K562 (cell line): Measurements from ENCODE around the gene GGA2. TPM values are rescaled to one million over a fixed set of nuclear protein-coding genes. Genes with fewer than 3 reads are reported as not detected.

Experiments
- CBX1 ChIP-seq: sonication (generic); IDR thresholded peaks from 2 replicates; pipeline ENCODE4 v1.6.1; 2016; ENCODE audit warnings: antibody characterized with exemption, low read depth, mild to moderate bottlenecking
- CHCHD3 ChIP-seq: fragments of 250-450 bp; sonication (Bioruptor Pico); IDR thresholded peaks from 2 replicates; pipeline ENCODE4 v2.1.2; 2022; ENCODE audit warnings: mild to moderate bottlenecking
- EP400 ChIP-seq: fragments of 450-650 bp; IDR thresholded peaks from 2 replicates; pipeline ENCODE4 v1.6.1; 2017; ENCODE audit warnings: antibody characterized with exemption, mild to moderate bottlenecking, moderate library complexity
- ESRRB ChIP-seq: fragments of 250-450 bp; sonication (Bioruptor Pico); IDR thresholded peaks from 2 replicates; pipeline ENCODE4 v1.5.0; 2020; ENCODE audit warnings: mild to moderate bottlenecking, moderate library complexity, borderline replicate concordance
- ETV6 ChIP-seq, 3 experiments: fragments of 150-350 bp in 1 of 3; sonication (generic) in 1 of 3; formaldehyde crosslinking in 1 of 3; IDR thresholded peaks; 2 replicates each; pipeline versions ENCODE4 v1.6.1 to v1.8.0; 2014 to 2022; ENCODE audit warnings: borderline replicate concordance in 2 of 3, low read depth in 2 of 3, antibody characterized with exemption in 1 of 3, low read length in 1 of 3, mild to moderate bottlenecking in 1 of 3, missing genetic modification reagents in 1 of 3
- EWSR1 ChIP-seq: fragments of 450-650 bp; IDR thresholded peaks from 2 replicates; pipeline ENCODE4 v1.6.1; 2018; ENCODE audit warnings: borderline replicate concordance, mild to moderate bottlenecking, low read depth, moderate library complexity; ENCODE audit not compliant: partially characterized antibody
- MBD2 ChIP-seq: sonication (generic); IDR thresholded peaks from 2 replicates; pipeline ENCODE4 v1.6.1; 2016; ENCODE audit warnings: low read depth, borderline replicate concordance
- MYNN ChIP-seq, 2 experiments: sonication (generic); formaldehyde crosslinking in 1 of 2; IDR thresholded peaks; 2 replicates each; pipeline versions ENCODE4 v1.5.0 to v1.6.1; 2016 to 2020; ENCODE audit warnings: antibody characterized with exemption in 1 of 2, missing genetic modification reagents in 1 of 2
- RUNX1 ChIP-seq: sonication (generic); IDR thresholded peaks from 2 replicates; pipeline ENCODE4 v1.6.1; 2016; ENCODE audit warnings: antibody characterized with exemption, low read depth
- TARDBP ChIP-seq: fragments of 450-650 bp; IDR thresholded peaks from 2 replicates; pipeline ENCODE4 v1.6.1; 2016
- ZNF217 ChIP-seq: sonication (generic); formaldehyde crosslinking; IDR thresholded peaks from 2 replicates; pipeline ENCODE4 v1.8.0; 2022; ENCODE audit warnings: mild to moderate bottlenecking, missing genetic modification reagents
- polyA plus RNA-seq, 8 experiments: library from polyadenylated mRNA; depleted of rRNA in 4 of 8; stranded (reverse) in 5 of 8; unstranded in 3 of 8; fragments of >200 nt; fragmentation: Nextera tagmentation in 2 of 8; fragmentation: Illumina TruSeq in 1 of 8; extraction: Ambion mirVana in 2 of 8; extraction: Trizol in 1 of 8; gene quantifications; 2 replicates each; pipeline versions ENCODE4 v1.2.1 to v1.2.3, GENCODE V29; 2011 to 2014; ENCODE audit warnings: inconsistent platforms in 1 of 8, missing spikeins in 1 of 8
- total RNA-seq, 7 experiments: library from RNA; depleted of rRNA in 6 of 7; stranded (reverse); fragments of >200 nt in 6 of 7; fragmentation: Illumina TruSeq in 2 of 7; extraction: Trizol in 2 of 7; gene quantifications; 2 replicates each; pipeline versions ENCODE4 v1.2.1 to v1.2.3, GENCODE V29; 2011 to 2021; ENCODE audit warnings: low replicate concordance in 1 of 7
- TF ChIP-seq, protein P1 (sequence below), 2 experiments: fragments of 450-650 bp; IDR thresholded peaks; 2 replicates each; pipeline ENCODE4 v1.6.1; 2016; ENCODE audit warnings: mild to moderate bottlenecking in 2 of 2, borderline replicate concordance in 1 of 2, low read depth in 1 of 2, moderate library complexity in 1 of 2
- TF ChIP-seq, protein P2 (sequence below): fragments of 450-650 bp; IDR thresholded peaks from 2 replicates; pipeline ENCODE4 v1.6.1; 2018; ENCODE audit warnings: mild to moderate bottlenecking, low read depth; ENCODE audit not compliant: partially characterized antibody
- TF ChIP-seq, protein P3 (sequence below): fragments of 250-450 bp; sonication (Bioruptor Pico); IDR thresholded peaks from 2 replicates; pipeline ENCODE4 v1.9.0; 2021; ENCODE audit warnings: mild to moderate bottlenecking, inconsistent platforms

GGA2 gene
- total and polyA plus RNA-seq, 9 of the 15 experiments (the other 6 are each of a cell fraction or from before 2014, with no cell fraction given) = 11.9 to 133 (median 66.3) TPM

DNA sequence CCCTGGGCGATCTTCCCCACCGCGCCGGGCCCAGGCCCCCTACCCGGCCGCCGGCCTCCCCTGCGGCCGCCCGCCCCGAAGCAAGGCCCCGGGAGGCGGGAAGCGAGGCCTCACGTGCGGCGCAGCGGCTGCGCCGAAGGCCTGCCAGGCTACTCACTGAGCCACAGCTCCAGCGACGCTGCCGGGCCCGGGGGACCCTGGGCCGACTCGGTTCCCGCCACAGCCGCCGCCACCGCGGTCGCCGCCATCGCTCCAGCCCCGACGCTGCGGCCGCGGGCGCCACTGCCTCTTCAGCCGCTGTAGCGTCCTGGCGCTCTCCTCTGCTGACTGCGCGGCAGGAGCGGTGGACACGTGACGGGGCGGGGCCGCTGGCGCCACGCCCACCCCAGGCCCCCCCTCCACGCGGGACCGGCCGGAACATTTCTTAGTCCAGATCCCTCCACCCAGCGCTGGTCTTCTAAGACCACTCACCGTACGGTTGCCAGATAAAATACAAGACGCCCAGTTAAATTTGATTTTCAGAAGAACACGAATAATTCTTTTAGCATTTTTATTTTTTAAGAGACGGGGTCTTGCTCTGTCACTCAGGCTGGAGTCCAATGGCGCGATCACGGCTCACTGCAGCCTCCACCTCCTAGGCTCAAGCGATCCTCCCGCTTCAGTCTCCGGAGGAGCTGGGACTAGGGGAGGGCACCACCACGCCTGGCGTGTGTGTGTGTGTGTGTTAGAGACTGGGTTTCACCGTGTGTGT lies at the start of gene GGA2 (continued):
- TF ChIP-seq, protein P1, sequence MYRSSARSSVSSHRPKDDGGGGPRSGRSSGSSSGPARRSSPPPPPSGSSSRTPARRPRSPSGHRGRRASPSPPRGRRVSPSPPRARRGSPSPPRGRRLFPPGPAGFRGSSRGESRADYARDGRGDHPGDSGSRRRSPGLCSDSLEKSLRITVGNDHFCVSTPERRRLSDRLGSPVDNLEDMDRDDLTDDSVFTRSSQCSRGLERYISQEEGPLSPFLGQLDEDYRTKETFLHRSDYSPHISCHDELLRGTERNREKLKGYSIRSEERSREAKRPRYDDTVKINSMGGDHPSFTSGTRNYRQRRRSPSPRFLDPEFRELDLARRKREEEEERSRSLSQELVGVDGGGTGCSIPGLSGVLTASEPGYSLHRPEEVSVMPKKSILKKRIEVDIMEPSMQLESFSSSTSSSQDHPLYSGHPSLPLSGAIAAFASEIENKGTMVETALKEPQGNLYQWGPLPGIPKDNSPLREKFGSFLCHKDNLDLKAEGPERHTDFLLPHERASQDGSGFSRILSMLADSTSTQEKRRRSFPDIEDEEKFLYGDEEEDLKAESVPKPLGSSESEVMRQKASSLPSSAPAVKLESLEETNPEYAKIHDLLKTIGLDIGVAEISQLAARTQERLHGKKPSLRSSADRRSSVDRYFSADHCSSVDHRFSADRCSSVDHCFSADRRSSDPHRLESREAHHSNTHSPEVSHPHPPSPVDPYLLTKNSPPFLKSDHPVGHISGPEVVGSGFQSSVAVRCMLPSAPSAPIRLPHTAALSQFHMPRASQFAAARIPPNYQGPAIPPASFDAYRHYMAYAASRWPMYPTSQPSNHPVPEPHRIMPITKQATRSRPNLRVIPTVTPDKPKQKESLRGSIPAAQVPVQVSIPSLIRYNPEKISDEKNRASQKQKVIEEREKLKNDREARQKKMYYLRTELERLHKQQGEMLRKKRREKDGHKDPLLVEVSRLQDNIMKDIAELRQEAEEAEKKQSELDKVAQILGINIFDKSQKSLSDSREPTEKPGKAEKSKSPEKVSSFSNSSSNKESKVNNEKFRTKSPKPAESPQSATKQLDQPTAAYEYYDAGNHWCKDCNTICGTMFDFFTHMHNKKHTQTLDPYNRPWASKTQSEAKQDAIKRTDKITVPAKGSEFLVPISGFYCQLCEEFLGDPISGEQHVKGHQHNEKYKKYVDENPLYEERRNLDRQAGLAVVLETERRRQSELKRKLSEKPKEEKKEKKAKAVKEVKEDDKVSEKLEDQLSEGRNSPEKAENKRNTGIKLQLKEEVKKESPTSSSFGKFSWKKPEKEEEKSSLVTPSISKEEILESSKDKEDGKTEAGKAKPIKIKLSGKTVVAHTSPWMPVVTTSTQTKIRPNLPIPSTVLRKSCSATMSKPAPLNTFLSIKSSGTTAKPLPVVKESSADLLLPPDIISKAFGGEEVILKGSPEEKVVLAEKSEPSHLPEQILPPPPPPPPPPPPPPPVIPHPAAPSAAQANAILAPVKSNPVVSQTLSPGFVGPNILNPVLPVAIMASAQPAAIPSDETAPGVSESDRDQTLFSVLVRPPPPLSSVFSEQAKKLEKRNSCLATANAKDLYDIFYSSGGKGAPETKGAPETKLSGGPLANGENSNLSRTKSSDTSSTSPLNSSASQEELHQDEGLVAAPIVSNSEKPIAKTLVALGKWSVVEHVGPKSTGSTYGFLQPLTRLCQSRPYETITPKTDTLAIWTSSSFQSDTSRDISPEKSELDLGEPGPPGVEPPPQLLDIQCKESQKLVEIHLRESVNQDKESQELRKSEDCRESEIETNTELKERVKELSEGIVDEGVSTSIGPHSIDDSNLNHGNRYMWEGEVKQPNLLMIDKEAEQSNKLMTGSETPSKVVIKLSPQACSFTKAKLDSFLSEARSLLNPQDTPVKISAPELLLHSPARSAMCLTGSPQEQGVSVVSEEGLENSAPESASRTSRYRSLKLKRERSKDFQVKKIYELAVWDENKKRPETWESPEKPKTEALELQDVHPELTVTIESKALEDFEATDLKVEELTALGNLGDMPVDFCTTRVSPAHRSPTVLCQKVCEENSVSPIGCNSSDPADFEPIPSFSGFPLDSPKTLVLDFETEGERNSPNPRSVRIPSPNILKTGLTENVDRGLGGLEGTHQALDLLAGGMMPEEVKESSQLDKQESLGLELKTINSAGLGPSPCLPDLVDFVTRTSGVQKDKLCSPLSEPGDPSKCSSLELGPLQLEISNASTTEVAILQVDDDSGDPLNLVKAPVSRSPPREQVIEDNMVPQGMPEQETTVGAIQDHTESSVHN (IDR thresholded peaks at IDR 0.05; ENCODE audit: borderline replicate concordance in 1 of 2, low read depth in 1 of 2) = no peak
- TF ChIP-seq EP400 (peak; percentile 58; the same call in 1 of the 2 replicates), MBD2 (no peak), CBX1 (no peak; the same call in none of the 2 replicates), ETV6 (IDR thresholded peaks at IDR 0.05; ENCODE audit: borderline replicate concordance in 1 of 2, low read depth in 2 of 2, low read length in 1 of 2) (no peak), ETV6 (CRISPR knock-in tag; IDR thresholded peaks at IDR 0.05; ENCODE audit: borderline replicate concordance) (no peak), EWSR1 (no peak), RUNX1 (no peak), CHCHD3 (CRISPR knock-in tag) (no peak), ESRRB (CRISPR knock-in tag) (no peak), ZNF217 (CRISPR knock-in tag) (no peak), MYNN (IDR thresholded peaks at IDR 0.05) (no peak), MYNN (CRISPR knock-in tag; IDR thresholded peaks at IDR 0.05) (no peak), TARDBP (0 out of 2 replicates have a peak, but pooled peaks have one; percentile 25)
- TF ChIP-seq, protein P2, sequence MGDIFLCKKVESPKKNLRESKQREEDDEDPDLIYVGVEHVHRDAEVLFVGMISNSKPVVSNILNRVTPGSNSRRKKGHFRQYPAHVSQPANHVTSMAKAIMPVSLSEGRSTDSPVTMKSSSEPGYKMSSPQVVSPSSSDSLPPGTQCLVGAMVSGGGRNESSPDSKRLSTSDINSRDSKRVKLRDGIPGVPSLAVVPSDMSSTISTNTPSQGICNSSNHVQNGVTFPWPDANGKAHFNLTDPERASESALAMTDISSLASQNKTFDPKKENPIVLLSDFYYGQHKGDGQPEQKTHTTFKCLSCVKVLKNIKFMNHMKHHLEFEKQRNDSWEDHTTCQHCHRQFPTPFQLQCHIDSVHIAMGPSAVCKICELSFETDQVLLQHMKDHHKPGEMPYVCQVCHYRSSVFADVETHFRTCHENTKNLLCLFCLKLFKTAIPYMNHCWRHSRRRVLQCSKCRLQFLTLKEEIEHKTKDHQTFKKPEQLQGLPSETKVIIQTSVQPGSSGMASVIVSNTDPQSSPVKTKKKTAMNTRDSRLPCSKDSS = no peak
- TF ChIP-seq, protein P3, sequence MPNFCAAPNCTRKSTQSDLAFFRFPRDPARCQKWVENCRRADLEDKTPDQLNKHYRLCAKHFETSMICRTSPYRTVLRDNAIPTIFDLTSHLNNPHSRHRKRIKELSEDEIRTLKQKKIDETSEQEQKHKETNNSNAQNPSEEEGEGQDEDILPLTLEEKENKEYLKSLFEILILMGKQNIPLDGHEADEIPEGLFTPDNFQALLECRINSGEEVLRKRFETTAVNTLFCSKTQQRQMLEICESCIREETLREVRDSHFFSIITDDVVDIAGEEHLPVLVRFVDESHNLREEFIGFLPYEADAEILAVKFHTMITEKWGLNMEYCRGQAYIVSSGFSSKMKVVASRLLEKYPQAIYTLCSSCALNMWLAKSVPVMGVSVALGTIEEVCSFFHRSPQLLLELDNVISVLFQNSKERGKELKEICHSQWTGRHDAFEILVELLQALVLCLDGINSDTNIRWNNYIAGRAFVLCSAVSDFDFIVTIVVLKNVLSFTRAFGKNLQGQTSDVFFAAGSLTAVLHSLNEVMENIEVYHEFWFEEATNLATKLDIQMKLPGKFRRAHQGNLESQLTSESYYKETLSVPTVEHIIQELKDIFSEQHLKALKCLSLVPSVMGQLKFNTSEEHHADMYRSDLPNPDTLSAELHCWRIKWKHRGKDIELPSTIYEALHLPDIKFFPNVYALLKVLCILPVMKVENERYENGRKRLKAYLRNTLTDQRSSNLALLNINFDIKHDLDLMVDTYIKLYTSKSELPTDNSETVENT = peak; percentile 82
